GM21528 (cell line): Measurements from ENCODE around the gene METTL24.
"Not testable (repeated sequence)": the region's sequence is repeated elsewhere in the genome, so short reads cannot be mapped to it uniquely, and the experiment has no call there.

Source experiments
- ATAC-seq: cut with Tn5 transposase; IDR thresholded peaks from one replicate; pipeline ENCODE4 v1.9.1; 2021; ENCODE audit warnings: mild to moderate bottlenecking, moderate library complexity; ENCODE audit not compliant: unreplicated experiment, low FRiP score

Gene METTL24

GRCh38 chr6:110364364-110365105 lies 6.4 kb upstream of the METTL24 start:
- no peak for ATAC-seq

- ATAC-seq, result no peak
Measured at GRCh38 chr6:110363748-110364147, 5.6 kb upstream of the METTL24 start.

GRCh38 chr6:110360676-110361075 lies 2.5 kb upstream of the METTL24 start:
- no peak for ATAC-seq

GRCh38 chr6:110359556-110359955 lies 1.4 kb upstream of the METTL24 start:
- ATAC-seq, result no peak

GRCh38 chr6:110358553-110359160 lies 508 bp upstream of the METTL24 start:
- ATAC-seq, result no peak

GRCh38 chr6:110357298-110357663 lies 868 bp downstream of the METTL24 start:
- no peak for ATAC-seq

DNA sequence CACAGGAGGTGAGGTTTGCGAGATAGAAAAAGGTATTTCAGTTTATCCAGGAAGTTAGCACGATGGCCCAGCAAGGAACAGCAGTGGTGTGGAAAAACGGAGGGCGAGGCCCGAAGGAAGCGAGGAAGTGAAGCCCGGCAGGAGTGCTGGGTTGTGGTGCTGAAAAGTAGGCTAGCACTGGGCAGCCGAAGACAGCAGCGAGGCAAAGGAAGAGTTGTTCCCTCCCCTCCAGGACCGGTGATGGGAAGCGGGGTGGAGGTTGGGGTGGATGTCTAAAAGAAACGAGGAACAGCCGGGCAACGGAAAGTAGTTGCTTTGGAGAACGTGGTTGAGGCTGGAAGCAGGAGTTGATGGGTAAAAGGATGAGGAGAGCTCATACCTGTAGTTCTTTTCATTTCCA lies 1.4 kb downstream of the METTL24 start:
- ATAC-seq, result no peak

GRCh38 chr6:110355727-110356126 lies 2.4 kb downstream of the METTL24 start:
- no peak for ATAC-seq

- no peak for ATAC-seq
Measured at GRCh38 chr6:110355022-110355421, 3.1 kb downstream of the METTL24 start.

GRCh38 chr6:110354153-110354552 lies 4.0 kb downstream of the METTL24 start:
- ATAC-seq, result no peak

DNA sequence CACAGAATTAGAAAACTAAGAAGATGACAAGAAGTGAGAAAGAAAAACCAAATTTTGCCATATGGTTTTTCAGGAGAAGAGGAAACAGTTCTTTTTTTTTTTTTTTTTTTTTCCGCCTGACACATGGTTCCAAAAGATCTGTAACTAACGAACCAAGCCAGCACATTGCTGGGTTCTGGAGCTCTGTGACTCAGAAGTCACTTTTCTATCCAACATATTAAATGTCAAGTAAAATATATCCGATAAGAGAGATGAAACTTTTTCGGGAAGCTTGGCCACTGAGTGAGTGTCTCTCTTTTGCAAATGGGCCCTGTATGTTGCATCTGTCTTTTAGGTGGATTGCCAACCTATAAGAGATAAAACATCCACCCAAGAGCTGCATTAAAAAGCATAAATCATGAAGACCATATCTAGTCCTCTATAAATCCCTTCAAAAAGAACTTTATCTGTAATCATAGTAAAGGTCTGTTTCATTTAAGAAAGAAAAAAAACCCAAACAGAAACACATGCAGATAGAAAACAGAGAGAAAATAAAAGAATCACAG lies 4.6 kb downstream of the METTL24 start:
- no peak for ATAC-seq

- no peak for ATAC-seq
Measured at GRCh38 chr6:110352563-110353262, 5.4 kb downstream of the METTL24 start.

GRCh38 chr6:110351986-110352385 lies 6.2 kb downstream of the METTL24 start:
- no peak for ATAC-seq

DNA sequence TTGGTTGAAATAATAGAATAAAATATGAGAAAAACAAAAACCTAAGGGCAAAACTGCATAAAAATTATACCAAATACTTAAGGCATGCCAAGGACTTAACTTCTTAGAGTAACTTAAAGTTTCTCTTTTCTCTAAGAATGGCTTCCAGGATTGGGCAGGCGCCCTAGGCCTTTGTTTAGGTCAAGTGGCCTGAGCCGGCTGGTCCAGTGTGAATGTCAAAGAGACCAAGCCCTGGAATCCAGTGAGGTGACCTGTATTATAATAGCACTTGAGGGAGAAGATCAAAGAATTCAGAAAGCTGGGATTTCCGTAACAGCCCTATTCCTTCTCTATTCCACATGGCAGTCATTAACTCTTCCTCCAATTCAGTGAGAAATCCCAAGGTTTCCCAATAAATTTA lies 6.6 kb downstream of the METTL24 start:
- ATAC-seq, result no peak

DNA sequence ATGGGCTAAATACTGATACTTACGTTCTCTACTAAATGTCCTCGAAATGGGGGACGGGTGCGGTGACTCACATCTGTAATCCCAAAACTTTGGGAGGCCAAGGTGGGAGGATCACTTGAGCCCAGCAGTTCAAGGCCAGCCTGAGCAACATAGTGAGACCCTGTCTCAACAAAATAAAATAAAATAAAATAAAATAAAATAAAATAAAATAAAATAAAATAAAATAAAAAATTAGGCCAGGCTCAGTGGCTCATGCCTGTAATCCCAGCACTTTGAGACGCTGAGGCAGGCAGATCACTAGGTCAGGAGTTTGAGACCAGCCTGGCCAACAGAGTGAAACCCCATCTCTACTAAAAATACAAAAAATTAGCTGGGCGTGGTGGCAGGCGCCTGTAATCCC lies 7.6 kb downstream of the METTL24 start:
- ATAC-seq, result not testable (repeated sequence)

GRCh38 chr6:110348961-110349690 lies 9.0 kb downstream of the METTL24 start:
- no peak for ATAC-seq

GRCh38 chr6:110345025-110345424 lies 13.1 kb downstream of the METTL24 start:
- no peak for ATAC-seq

DNA sequence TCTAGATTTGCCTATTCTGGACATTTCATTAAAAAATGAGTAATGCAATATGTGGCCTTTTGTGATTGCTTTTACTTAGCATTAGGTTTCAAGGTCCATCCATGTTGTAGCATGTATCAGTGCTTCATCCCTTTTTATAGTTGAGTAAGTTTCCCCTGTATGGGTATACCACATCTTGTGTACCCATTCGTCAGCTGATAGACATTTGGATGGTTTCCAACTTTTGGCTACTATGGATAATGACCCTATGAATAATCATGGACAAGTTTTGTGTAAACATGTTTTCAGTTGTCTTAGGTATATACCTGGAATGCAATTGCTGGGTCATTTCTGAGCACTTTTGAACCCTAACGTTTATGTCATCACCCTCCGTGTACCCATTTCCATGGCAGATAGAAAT lies 15.4 kb downstream of the METTL24 start:
- ATAC-seq, result no peak

DNA sequence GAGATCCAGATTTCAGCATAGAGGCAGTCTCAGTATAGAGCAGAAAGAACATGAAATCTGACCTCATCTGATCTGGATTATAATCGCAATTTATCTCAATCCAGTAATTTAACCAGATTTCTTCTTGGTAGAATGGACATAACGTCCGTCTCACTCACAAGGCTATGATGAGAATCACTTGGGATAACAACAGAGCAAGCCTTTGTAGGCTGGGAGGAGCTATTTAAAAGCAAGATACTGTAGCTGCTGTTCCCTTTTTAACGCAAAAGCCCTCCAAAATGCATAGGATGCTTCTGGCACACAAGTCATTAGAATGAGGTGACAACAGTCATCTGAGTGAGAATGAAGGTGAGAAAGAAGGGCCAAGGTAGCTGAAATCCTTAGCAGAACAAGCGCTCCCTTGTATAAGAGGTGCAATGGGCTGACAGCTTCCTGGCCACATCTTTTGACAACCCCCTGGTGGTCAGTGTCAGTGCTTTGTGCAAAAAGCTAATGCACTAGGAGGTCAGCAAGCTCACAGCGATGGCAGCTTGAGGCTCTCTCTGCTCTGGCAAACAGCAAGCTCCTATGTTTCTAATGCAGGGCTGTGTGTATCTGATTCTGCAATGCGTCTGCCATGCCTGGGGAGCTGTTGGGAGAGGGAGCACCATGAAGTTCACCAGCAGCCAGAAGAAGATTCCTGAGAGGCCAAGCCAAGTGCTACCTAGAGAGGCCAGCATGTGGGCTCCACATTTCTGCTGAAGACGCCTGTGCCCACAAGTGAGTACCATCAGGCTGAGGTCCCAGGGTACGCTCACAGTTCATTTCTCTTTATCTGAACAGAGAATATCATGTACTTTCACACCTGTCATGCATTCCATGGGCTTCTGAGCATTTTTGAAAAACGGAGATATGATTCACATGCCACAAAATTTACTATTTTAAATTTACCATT lies 16.2 kb downstream of the METTL24 start:
- no peak for ATAC-seq

- ATAC-seq, result no peak
Measured at GRCh38 chr6:110341067-110341466, 17.1 kb downstream of the METTL24 start.
